ENCODE measurements around the gene RPS16. TPM values are rescaled to one million over a fixed set of nuclear protein-coding genes. Genes with fewer than 3 reads are reported as not detected.

The RPS16 gene
- total and polyA plus RNA-seq, 2 of the 13 experiments (the other 11 are each of a cell fraction or from before 2014, with no cell fraction given), result 488 to 2,583 TPM

- TF ChIP-seq TFE3 (CRISPR knock-in tag; IDR thresholded peaks at IDR 0.05), result 0 out of 2 replicates have a peak, but pooled peaks have one; percentile 26
- TF ChIP-seq SPEN (CRISPR knock-in tag; IDR thresholded peaks at IDR 0.05; ENCODE audit: low read depth), result peak; percentile 32; the same call in 1 of the 2 replicates
- no peak for TF ChIP-seq MEIS1 (CRISPR knock-in tag; IDR thresholded peaks at IDR 0.05; ENCODE audit: borderline replicate concordance)
- TF ChIP-seq JUN (CRISPR knock-in tag; IDR thresholded peaks at IDR 0.05), result no peak
- TF ChIP-seq TRIM24 (CRISPR knock-in tag; IDR thresholded peaks at IDR 0.05), result peak; percentile 59; the same call in 1 of the 2 replicates
- peak; percentile 53 for TF ChIP-seq YY1 (IDR thresholded peaks at IDR 0.05; ENCODE audit: insufficient read depth, insufficient replicate concordance, low read depth, low read length)
- TF ChIP-seq SETDB1 (CRISPR knock-in tag; IDR thresholded peaks at IDR 0.05; ENCODE audit: borderline replicate concordance), result no peak
- no peak; the same call in 1 of the 2 replicates for TF ChIP-seq ZNF335 (CRISPR knock-in tag; IDR thresholded peaks at IDR 0.05)
- TF ChIP-seq GATAD1 (CRISPR knock-in tag; IDR thresholded peaks at IDR 0.05), result peak; percentile 38; the same call in 1 of the 2 replicates
- TF ChIP-seq GATAD2A (CRISPR knock-in tag; IDR thresholded peaks at IDR 0.05), result peak; percentile 61
- peak; percentile 73; the same call in 1 of the 2 replicates for TF ChIP-seq SRY (CRISPR knock-in tag; IDR thresholded peaks at IDR 0.05)
- no peak for TF ChIP-seq ZNF720 (CRISPR knock-in tag; IDR thresholded peaks at IDR 0.05)
- TF ChIP-seq MAX (IDR thresholded peaks at IDR 0.05), result peak; percentile 41; the same call in 1 of the 2 replicates
- 0 out of 2 replicates have a peak, but pooled peaks have one; percentile 22 for TF ChIP-seq KIAA2018 (CRISPR knock-in tag; IDR thresholded peaks at IDR 0.05; ENCODE audit: borderline replicate concordance)
- TF ChIP-seq ZNF589 (CRISPR knock-in tag; conservative IDR thresholded peaks at IDR 0.05), result no peak
These were observed 24.5 kb downstream of the RPS16 start (continued) for GRCh38 chr19:39411081-39411831.

Data from HepG2 (cell line).